ENCODE results near the gene KNSTRN. TPM values are rescaled to one million over a fixed set of nuclear protein-coding genes. Genes with fewer than 3 reads are reported as not detected.
A peak's percentile ranks its signal among the peaks of the same experiment; 100 is the strongest.

KNSTRN gene
- total RNA-seq, 4 donors from 2014 or later = 10.8 to 30.9 (median 22.1) TPM

- H3K36me3 ChIP-seq = peaks cover 0 to 17% of the 10 kb centered on the region in 2 donors
- TF ChIP-seq POLR2A (IDR thresholded peaks at IDR 0.05) (no peak), CTCF (IDR thresholded peaks at IDR 0.05 in 4 of 5, conservative IDR thresholded peaks at IDR 0.05 in 1 of 5) (no peak)
- intact Hi-C loops (cut with DNase I; ENCODE audit: low total_unique reads) = no loop called here
- H3K27me3 ChIP-seq = no peaks in the 10 kb centered on the region
- DNase-seq = no peak
- peak overlapping the region; percentile 24 to 56 (median 47) for H3K27ac ChIP-seq
- H3K4me1 ChIP-seq = peaks cover 18 to 23% of the 10 kb centered on the region in 2 donors
- no peaks in the 10 kb centered on the region for H3K9me3 ChIP-seq
- in situ Hi-C loops (cut with MboI; ENCODE audit: low sequenced_read_pairs in 4 of 4) = loop anchor here (5.0 to 25.0 kb wide), 8 partner anchors 76 to 383 kb away; partner anchors contain the start of genes ANKRD63 (in 1 of the 4), CCDC9B (in 1 of the 4) and SRP14 (in 1 of the 4)
- H3K4me3 ChIP-seq = no peak overlapping the region
- ATAC-seq = no peak
These were observed 38.3 kb downstream of the KNSTRN start for GRCh38 chr15:40420793-40421192.

GRCh38 chr15:40421246-40422157, 39.0 kb downstream of the KNSTRN start:
- in situ Hi-C loops (cut with MboI; ENCODE audit: low sequenced_read_pairs in 4 of 4) (loop anchor here (5.0 to 25.0 kb wide), 8 partner anchors 77 to 384 kb away; partner anchors contain the start of genes ANKRD63 (in 1 of the 4), CCDC9B (in 1 of the 4) and SRP14 (in 1 of the 4)), intact Hi-C loops (cut with DNase I; ENCODE audit: low total_unique reads) (loop anchor here (1.0 to 2.0 kb wide), 4 partner anchors 53 to 142 kb away; partner anchors contain the start of gene INAFM2)
- TF ChIP-seq CTCF (IDR thresholded peaks at IDR 0.05 in 4 of 5, conservative IDR thresholded peaks at IDR 0.05 in 1 of 5) = peak; percentile 95 to 99 (median 98)
- no peak for TF ChIP-seq POLR2A (IDR thresholded peaks at IDR 0.05)
- ATAC-seq = peak; percentile 83 to 87
- H3K36me3 ChIP-seq = peaks cover 0 to 9% of the 10 kb centered on the region in 2 donors
- peaks cover 18 to 23% of the 10 kb centered on the region in 2 donors for H3K4me1 ChIP-seq
- peak; percentile 51 to 61 for DNase-seq
- H3K27me3 ChIP-seq = no peaks in the 10 kb centered on the region
- peak overlapping the region in 2 of 4 donors; percentile 1 to 18 for H3K4me3 ChIP-seq
- H3K27ac ChIP-seq = peak overlapping the region in 1 of 4 donors; percentile 43
- no peaks in the 10 kb centered on the region for H3K9me3 ChIP-seq

- in situ Hi-C loops (cut with MboI; ENCODE audit: low sequenced_read_pairs in 4 of 4) (loop anchor here (5.0 to 25.0 kb wide), 8 partner anchors 80 to 387 kb away; partner anchors contain the start of genes ANKRD63 (in 1 of the 4), CCDC9B (in 1 of the 4) and SRP14 (in 1 of the 4)), intact Hi-C loops (cut with DNase I; ENCODE audit: low total_unique reads) (no loop called here)
- DNase-seq (no peak), ATAC-seq (no peak)
- Histone ChIP-seq H3K9me3 (no peaks in the 10 kb centered on the region), H3K36me3 (no peaks in the 10 kb centered on the region), H3K27me3 (no peaks in the 10 kb centered on the region), H3K4me3 (no peak overlapping the region), H3K4me1 (peaks cover 18 to 23% of the 10 kb centered on the region in 2 donors), H3K27ac (no peak overlapping the region)
- no peak for TF ChIP-seq POLR2A (IDR thresholded peaks at IDR 0.05)
- TF ChIP-seq CTCF (IDR thresholded peaks at IDR 0.05 in 4 of 5, conservative IDR thresholded peaks at IDR 0.05 in 1 of 5) = no peak
These were observed 42.1 kb downstream of the KNSTRN start for GRCh38 chr15:40424483-40425115.

- H3K4me3 ChIP-seq = no peak overlapping the region
- intact Hi-C loops (cut with DNase I; ENCODE audit: low total_unique reads) (no loop called here), in situ Hi-C loops (cut with MboI; ENCODE audit: low sequenced_read_pairs in 4 of 4) (loop anchor here in 3 of 4 donors (10.0 kb wide), 5 partner anchors 81 to 211 kb away; partner anchors contain the start of genes ANKRD63 (in 1 of the 3) and CCDC9B (in 1 of the 3))
- TF ChIP-seq POLR2A (IDR thresholded peaks at IDR 0.05) (no peak), CTCF (IDR thresholded peaks at IDR 0.05 in 4 of 5, conservative IDR thresholded peaks at IDR 0.05 in 1 of 5) (no peak)
- no peaks in the 10 kb centered on the region for H3K27me3 ChIP-seq
- H3K36me3 ChIP-seq = no peaks in the 10 kb centered on the region
- peaks cover 14 to 16% of the 10 kb centered on the region in 2 donors for H3K4me1 ChIP-seq
- no peak overlapping the region for H3K27ac ChIP-seq
- H3K9me3 ChIP-seq = no peaks in the 10 kb centered on the region
- ATAC-seq (no peak), DNase-seq (no peak)
These were observed 43.2 kb downstream of the KNSTRN start for GRCh38 chr15:40425681-40426080.
